Stimulated activated CD8-positive, alpha-beta memory T cell treated with anti-CD3 and anti-CD28 coated beads, Interleukin-7, amount 100 ng/mL, for 1 hour (primary cell): ENCODE data around the gene CLCF1.

Experiments used
- DNase-seq, 2 donors: peaks; one replicate each; pipeline ENCODE4 v3.0.0-alpha.2; 2020; ENCODE audit warnings: low read depth in 2 of 2

Gene CLCF1

GRCh38 chr11:67372993-67373647, at the start of gene CLCF1:
Gene CLCF1 (minus strand): TSS chr11:67373598. CDS start chr11:67373539, 59 bp downstream.
- DNase-seq: no peak

GRCh38 chr11:67422891-67423290, 49.5 kb upstream of the CLCF1 start:
- DNase-seq: no peak

GRCh38 chr11:67421430-67422031, 48.1 kb upstream of the CLCF1 start:
- DNase-seq: no peak

- peak; percentile 99 for DNase-seq
Observed at GRCh38 chr11:67420646-67421429, 47.4 kb upstream of the CLCF1 start.

DNA sequence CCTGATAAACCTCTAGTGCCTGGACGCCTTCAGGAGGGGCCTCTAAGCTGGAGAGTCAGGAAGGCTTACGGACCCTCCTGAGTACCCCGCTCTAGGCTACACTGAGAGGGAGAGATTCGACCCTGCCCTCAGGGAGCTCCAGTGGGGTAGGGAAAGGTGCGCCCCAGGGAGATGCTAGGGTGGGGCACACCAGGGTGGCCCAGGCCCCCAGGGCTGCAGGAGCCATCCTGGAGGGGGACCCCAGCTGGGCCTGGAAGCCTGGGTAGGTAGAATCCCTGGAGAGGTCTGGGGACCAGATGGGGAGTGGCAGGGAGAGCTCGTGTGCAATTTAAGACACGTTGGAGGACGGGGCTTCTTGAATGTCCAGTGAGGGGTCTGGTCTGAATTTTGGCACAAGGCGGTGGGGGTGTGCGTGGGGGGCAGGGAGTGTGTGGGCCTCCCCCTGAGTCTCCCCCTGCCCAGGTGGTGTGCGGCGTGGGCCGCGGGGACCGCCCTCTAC, 46.8 kb upstream of the CLCF1 start:
- DNase-seq: no peak

- DNase-seq: no peak
Observed at GRCh38 chr11:67419325-67420049, 46.1 kb upstream of the CLCF1 start.

DNA sequence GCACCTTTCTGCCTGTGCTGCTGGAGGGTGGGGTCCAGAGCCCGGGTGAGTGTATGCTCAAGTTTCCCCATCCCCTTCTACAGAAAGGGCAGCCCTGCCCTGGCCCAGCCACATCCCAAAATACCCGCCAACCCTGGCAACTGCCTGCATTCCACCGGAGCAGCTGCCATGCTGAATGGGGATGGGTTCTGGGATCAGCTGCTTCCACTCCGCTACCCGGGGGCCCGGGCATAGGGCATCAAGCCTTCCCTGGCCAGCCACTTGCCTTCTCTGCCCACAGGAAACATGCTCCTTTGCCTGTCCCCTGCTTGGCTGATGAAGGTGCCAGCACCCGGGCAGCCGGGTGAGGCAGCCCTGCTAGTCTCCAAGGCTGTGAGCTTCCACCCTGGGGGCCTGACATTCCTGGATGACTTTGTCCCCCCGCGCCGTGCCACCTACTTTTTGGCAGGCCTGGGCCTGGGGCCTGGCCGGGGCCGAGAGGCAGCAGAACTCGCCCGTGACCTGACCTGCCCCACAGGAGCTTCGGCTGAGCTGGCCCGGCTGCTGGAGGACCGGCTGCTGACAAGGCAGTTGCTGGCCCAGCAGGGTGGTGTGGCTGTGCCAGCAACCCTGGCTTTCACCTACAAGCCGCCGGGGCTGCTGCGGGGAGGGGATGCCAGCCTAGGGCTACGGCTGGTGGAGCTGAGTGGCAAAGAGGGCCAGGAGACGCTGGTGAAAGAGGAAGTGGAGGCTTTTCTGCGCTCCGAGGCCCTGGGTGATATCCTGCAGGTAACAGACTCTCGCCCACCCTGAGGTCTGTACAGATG, 45.3 kb upstream of the CLCF1 start:
- DNase-seq: no peak

DNA sequence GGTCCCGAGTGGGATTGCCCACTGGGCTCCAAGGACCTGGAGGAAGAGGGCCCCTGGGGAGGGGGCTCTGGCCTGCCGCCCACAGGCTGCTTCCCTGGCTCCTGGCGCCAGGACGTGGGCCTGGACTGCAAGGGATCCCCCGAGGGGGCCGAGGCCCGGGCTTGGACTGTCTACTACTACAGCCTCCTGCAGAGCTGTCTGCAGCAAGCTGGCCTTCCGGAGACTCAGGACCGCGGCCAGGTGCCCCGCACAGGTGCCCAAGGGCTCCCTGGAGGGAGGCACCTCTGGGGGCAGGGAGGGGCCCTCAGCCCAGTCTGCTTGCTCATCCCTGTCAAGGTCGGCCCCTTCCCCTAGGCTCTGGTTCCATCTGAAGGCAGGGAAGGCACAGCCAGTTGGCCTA, 44.0 kb upstream of the CLCF1 start:
- DNase-seq: no peak

- DNase-seq: peak; percentile 58 to 64
Observed at GRCh38 chr11:67416416-67417335, 43.3 kb upstream of the CLCF1 start.

DNA sequence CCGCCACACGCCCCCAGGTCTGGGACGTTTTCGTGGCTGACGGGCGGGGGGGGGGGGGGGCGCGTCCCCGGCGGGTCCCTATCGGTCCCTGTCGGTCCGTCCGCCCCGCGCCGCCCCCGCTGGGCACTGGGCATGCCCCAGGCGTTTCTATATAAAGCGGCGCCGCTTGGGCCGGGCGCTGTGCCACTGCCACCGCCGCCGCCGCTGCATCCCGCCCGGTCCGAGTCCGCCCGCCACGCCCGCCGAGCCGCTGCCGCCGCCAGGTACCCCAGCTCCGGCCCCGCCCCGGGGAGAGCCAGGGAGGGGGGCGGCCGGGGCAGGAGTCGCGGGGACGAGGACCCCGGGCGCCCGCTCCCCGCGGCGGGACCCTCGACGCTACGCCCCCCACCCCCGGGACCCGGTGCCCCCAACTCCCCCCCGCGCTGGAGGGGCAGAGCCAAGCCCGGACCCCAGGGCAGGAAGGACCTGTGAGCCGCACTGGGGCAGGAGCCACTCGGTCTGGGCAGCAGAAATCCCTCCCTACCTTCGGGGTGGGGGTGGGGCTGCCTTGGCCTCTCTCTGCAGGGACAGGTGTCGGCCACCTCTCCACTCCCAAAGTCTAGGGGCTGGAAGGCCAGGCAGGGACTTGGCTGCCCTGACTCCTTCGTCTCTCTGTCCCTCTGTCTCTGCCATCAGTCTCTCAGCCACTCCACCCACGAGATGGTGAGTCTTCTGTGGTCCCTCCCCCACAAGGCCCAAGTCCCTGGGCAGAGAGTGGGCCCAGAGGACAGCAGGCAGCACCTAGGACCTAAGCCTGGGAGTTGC, 42.3 kb upstream of the CLCF1 start, which contains the start of gene CARNS1:
TSS of gene CARNS1 (plus strand) at position 178 of the 804 bp plus-strand sequence. CDS start at position 700, 522 bp downstream.
- DNase-seq: no peak

DNA sequence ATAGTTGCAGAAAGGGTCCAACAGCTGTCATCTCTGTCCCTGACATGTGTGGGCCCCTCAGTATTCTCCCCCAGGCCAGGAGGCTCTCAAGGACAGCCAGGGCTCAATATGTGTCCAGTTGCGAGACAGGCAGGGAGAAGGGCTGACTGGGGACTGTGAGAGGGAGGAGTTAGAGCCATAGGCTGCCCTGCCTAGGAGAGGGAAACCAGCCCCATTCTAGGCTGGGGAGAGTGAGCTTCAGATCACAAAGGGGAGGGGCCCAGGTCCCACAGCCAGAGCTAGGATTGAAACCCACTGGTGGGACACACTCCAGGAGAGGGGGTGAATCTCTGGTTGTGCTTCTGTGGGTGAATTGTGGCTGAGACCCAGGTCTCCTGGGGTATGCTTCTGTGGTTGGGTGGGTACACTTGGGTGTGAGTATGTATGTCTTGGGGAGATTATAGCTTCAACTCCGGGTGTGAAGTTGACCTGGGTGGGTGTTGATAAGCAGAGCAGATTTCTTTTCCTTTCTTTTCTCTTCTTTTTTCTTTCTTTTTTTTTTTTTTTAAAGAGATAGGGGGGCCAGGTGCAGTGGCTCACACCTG, 40.0 kb upstream of the CLCF1 start:
- DNase-seq: no peak

- no peak for DNase-seq
Observed at GRCh38 chr11:67412495-67413179, 39.2 kb upstream of the CLCF1 start.

GRCh38 chr11:67411785-67412152, 38.4 kb upstream of the CLCF1 start:
- DNase-seq: no peak

DNA sequence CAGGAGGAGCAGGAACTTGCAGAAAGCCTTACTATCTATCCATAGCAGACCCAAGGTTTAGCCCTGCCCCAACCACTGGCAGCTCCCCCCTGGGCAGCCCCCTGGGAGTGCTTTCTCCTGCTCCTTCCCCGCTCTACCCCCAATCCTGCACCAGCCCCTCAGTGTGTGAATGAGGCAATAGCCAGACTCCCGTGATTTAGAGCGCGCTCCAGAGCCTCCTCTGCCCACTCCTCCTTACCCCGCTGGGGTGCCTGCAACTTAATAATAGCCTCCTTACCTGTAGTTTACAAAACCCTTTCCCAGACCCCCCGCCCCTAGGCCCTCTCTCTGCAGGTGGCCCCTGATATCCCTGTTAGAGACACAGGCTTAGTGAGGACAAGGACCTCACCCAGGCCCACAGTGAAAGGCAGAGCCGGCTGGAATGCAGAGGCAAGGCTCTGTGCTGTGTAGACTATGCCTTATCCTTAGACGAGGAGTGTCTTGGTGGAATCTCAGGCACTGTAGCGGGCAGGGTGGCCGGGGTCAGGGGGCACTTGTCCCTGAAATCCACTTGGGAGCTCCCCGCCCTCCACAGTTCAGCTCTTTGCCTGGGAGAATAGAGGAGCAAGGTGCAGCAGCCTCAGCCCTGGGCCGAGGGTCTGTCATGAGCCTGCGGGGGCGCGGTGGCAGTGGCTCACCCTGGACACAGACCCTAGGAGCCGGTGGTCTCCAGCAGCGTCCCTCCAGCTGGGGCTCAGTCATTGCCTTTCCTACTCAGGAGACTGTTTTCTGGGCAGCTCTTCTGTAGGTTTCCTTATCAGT, 37.8 kb upstream of the CLCF1 start:
- no peak for DNase-seq

- DNase-seq: no peak
Observed at GRCh38 chr11:67410369-67410831, 37.0 kb upstream of the CLCF1 start.

DNA sequence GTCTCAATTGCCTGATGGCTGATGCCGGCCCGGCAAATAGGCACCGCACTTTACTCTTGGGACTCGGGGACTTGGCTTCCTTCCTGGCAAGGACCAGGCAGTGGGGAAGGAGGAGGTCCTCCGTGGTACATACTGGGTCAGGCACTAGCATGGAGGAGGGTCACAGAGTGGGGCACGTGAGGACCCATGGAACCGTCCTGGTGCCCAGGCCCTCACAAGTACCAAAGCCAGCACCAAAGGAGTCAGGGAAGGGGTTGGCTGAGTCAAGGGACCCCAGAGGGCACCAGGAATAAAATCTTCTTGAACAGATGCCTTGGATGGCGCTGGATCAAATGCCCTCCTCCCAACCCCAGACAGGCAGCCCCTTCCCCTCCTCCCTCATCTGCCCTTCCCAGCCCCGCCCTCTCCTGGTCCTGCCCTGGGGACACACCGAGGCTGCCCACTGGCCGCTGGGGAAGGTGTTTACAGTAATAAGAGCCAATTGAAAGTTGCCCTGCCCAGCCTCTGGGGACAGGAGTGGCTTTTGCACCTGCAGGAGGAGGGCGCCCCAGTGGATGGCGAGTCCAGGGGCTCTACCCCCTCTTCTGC, 36.5 kb upstream of the CLCF1 start:
- DNase-seq: no peak

- peak in 1 of 2 donors; percentile 46 for DNase-seq
Observed at GRCh38 chr11:67409261-67409666, 35.9 kb upstream of the CLCF1 start.
